Measurements from ENCODE around the gene LSR. TPM values are rescaled to one million over a fixed set of nuclear protein-coding genes. Genes with fewer than 3 reads are reported as not detected.

Gene LSR
- total RNA-seq, 4 donors from 2014 or later, result 67.4 to 105 (median 80.8) TPM

- WGBS, result 92% methylated on average over 9 of the region's 9 CpGs
- TF ChIP-seq CTCF (IDR thresholded peaks at IDR 0.05), result no peak
- no peak for TF ChIP-seq POLR2A (IDR thresholded peaks at IDR 0.05)
- no peak for TF ChIP-seq POLR2AphosphoS5 (IDR thresholded peaks at IDR 0.05)
- TF ChIP-seq EP300 (IDR thresholded peaks at IDR 0.05), result no peak
- peaks cover 13% of the 10 kb centered on the region for H3K27me3 ChIP-seq
- peaks cover 17% of the 10 kb centered on the region for H3K4me1 ChIP-seq
- no peak overlapping the region for H3K4me3 ChIP-seq
- H3K27ac ChIP-seq, result no peak overlapping the region
- H3K36me3 ChIP-seq, result peaks cover 20% of the 10 kb centered on the region
- H3K9me3 ChIP-seq, result no peaks in the 10 kb centered on the region
- DNase-seq (ENCODE audit: low spot score in 2 of 2), result peak in 1 of 2 donors; percentile 58
Measured at GRCh38 chr19:35253316-35254286, 4.8 kb downstream of the LSR start.

- H3K36me3 ChIP-seq, result peaks cover 20% of the 10 kb centered on the region
- H3K4me1 ChIP-seq, result peaks cover 8% of the 10 kb centered on the region
- 92% methylated on average over 17 of the region's 17 CpGs for WGBS
- no peak overlapping the region for H3K4me3 ChIP-seq
- peaks cover 7% of the 10 kb centered on the region for H3K27me3 ChIP-seq
- TF ChIP-seq CTCF (IDR thresholded peaks at IDR 0.05), result no peak
- TF ChIP-seq EP300 (IDR thresholded peaks at IDR 0.05), result no peak
- TF ChIP-seq POLR2AphosphoS5 (IDR thresholded peaks at IDR 0.05), result no peak
- no peak for TF ChIP-seq POLR2A (IDR thresholded peaks at IDR 0.05)
- H3K27ac ChIP-seq, result no peak overlapping the region
- H3K9me3 ChIP-seq, result no peaks in the 10 kb centered on the region
- DNase-seq (ENCODE audit: low spot score in 2 of 2), result peak in 1 of 2 donors; percentile 67
Measured at GRCh38 chr19:35254341-35255297, 5.8 kb downstream of the LSR start.

GRCh38 chr19:35256566-35256965, 7.8 kb downstream of the LSR start:
- H3K36me3 ChIP-seq, result peaks cover 15% of the 10 kb centered on the region
- H3K4me3 ChIP-seq, result no peak overlapping the region
- TF ChIP-seq CTCF (IDR thresholded peaks at IDR 0.05), result no peak
- no peak for TF ChIP-seq POLR2AphosphoS5 (IDR thresholded peaks at IDR 0.05)
- peaks cover 7% of the 10 kb centered on the region for H3K27me3 ChIP-seq
- 71% methylated on average over 2 of the region's 2 CpGs for WGBS
- no peak overlapping the region for H3K27ac ChIP-seq
- no peak for DNase-seq (ENCODE audit: low spot score in 2 of 2)
- H3K4me1 ChIP-seq, result peaks cover 5% of the 10 kb centered on the region
- no peaks in the 10 kb centered on the region for H3K9me3 ChIP-seq

GRCh38 chr19:35257113-35257461, 8.3 kb downstream of the LSR start:
- H3K9me3 ChIP-seq, result no peaks in the 10 kb centered on the region
- peaks cover 7% of the 10 kb centered on the region for H3K27me3 ChIP-seq
- peaks cover 15% of the 10 kb centered on the region for H3K36me3 ChIP-seq
- TF ChIP-seq POLR2AphosphoS5 (IDR thresholded peaks at IDR 0.05), result no peak
- no peak for TF ChIP-seq EP300 (IDR thresholded peaks at IDR 0.05)
- no peak for TF ChIP-seq CTCF (IDR thresholded peaks at IDR 0.05)
- no peak for TF ChIP-seq POLR2A (IDR thresholded peaks at IDR 0.05)
- 89% methylated on average over 9 of the region's 9 CpGs for WGBS
- no peak overlapping the region for H3K27ac ChIP-seq
- H3K4me3 ChIP-seq, result no peak overlapping the region
- peak in 1 of 2 donors; percentile 74 for DNase-seq (ENCODE audit: low spot score in 2 of 2)
- peaks cover 9% of the 10 kb centered on the region for H3K4me1 ChIP-seq

Measured in suprapubic skin (tissue), 4 donors.